K562 (cell line): ENCODE results near the gene NRSN2. TPM values are rescaled to one million over a fixed set of nuclear protein-coding genes. Genes with fewer than 3 reads are reported as not detected.

Experiments
- ATAC-seq: fragments of 200-7000 bp; cut with Tn5 transposase; 3 replicates; pipeline ENCODE4 v1.9.1; 2020; ENCODE audit warnings: moderate library complexity
- BruUV-seq: library from RNA; stranded (reverse); fragments of 400-500 nt; replicated peaks from 2 replicates; lab custom pipeline; 2021; lab: Mats Ljungman, UMichigan
- CTCF ChIA-PET: fragments of 300-600 bp; formaldehyde crosslinking; extraction: SDS; loops from one replicate; lab custom pipeline; 2021; ENCODE audit warnings: low intra/inter-chr PET ratio; lab: Yijun Ruan, JAX
- POLR2A ChIA-PET: fragments of 300-600, 350-650 bp; sonication (Branson Sonifier 250); formaldehyde crosslinking; extraction: SDS; loops from one replicate; lab custom pipeline; 2021; ENCODE audit warnings: antibody characterized with exemption, inconsistent platforms; lab: Yijun Ruan, JAX
- DNase-seq, 4 experiments: peaks; one replicate each; pipeline versions ENCODE4 v3.0.0 to v3.0.0-alpha.2; 2011 to 2018; ENCODE audit warnings: low spot score in 3 of 4, mixed read lengths in 3 of 4; ENCODE audit errors: extremely low read depth in 1 of 4
- FAIRE-seq: peaks from 2 replicates; lab custom pipeline; 2011; peaks lifted over from hg19 to GRCh38; lab: Jason Lieb, UNC
- H2AFZ ChIP-seq: 2 replicates; pipeline ENCODE4 v1.6.0; 2011; ENCODE audit warnings: low read depth, low read length, control low read depth, inconsistent platforms
- H3K27ac ChIP-seq: fragments of 200-600 bp; 3 replicates; pipeline ENCODE4 v1.8.0; 2011; ENCODE audit warnings: low read depth, mild to moderate bottlenecking, control low read depth, inconsistent platforms, low read length, moderate library complexity, mixed read lengths; ENCODE audit errors: extremely low read depth
- H3K27me3 ChIP-seq, 2 experiments: fragments of 300-600 bp in 1 of 2; 2 replicates in 1 of 2; 3 replicates in 1 of 2; pipeline versions ENCODE4 v1.6.0 to v1.8.0; 2011; ENCODE audit warnings: inconsistent platforms in 2 of 2, low read length in 2 of 2, mild to moderate bottlenecking in 1 of 2, mixed read lengths in 1 of 2, moderate library complexity in 1 of 2; ENCODE audit not compliant: control insufficient read depth in 2 of 2, insufficient read depth in 2 of 2
- H3K36me3 ChIP-seq: fragments of 300-600 bp; 3 replicates; pipeline ENCODE4 v1.8.0; 2011; ENCODE audit warnings: mild to moderate bottlenecking, low read length, inconsistent platforms; ENCODE audit not compliant: control insufficient read depth, insufficient read depth
- H3K4me1 ChIP-seq, 2 experiments: fragments of 200-600 bp in 1 of 2; replicated peaks in 1 of 2; 2 replicates in 1 of 2; 3 replicates in 1 of 2; pipeline versions ENCODE4 v1.5.1 to v1.8.0; 2011; ENCODE audit warnings: inconsistent platforms in 2 of 2, low read length in 2 of 2, mild to moderate bottlenecking in 1 of 2, mixed read lengths in 1 of 2, moderate library complexity in 1 of 2; ENCODE audit not compliant: control insufficient read depth in 2 of 2, insufficient read depth in 2 of 2
- H3K4me2 ChIP-seq: 2 replicates; pipeline ENCODE4 v1.6.1; 2011; ENCODE audit warnings: low read length, control low read depth, inconsistent platforms, mixed read lengths; ENCODE audit not compliant: insufficient read depth
- H3K4me3 ChIP-seq: fragments of 200-600 bp; sonication (generic), shearing (Covaris generic); 2 replicates; pipeline ENCODE4 v1.5.1; 2016; ENCODE audit warnings: control low read depth, inconsistent platforms
- H3K79me2 ChIP-seq: fragments of 200-600 bp; 3 replicates; pipeline ENCODE4 v1.8.0; 2011; ENCODE audit warnings: low read length, inconsistent platforms; ENCODE audit not compliant: control insufficient read depth, insufficient read depth
- H3K9ac ChIP-seq, 2 experiments: 2 replicates each; pipeline versions ENCODE4 v1.6.0 to v1.6.1; 2011; ENCODE audit warnings: low read depth in 2 of 2, low read length in 2 of 2, control low read depth in 1 of 2, inconsistent platforms in 1 of 2, mild to moderate bottlenecking in 1 of 2, mixed read lengths in 1 of 2; ENCODE audit not compliant: insufficient read depth in 1 of 2
- H3K9me1 ChIP-seq: one replicate; pipeline ENCODE4 v1.6.0; 2011; ENCODE audit warnings: inconsistent platforms, mild to moderate bottlenecking, low read length, moderate library complexity; ENCODE audit not compliant: control insufficient read depth, insufficient read depth
- H3K9me3 ChIP-seq: replicated peaks from 2 replicates; pipeline ENCODE4 v1.5.1; 2011; ENCODE audit warnings: low read depth, low read length, inconsistent platforms; ENCODE audit not compliant: control insufficient read depth, insufficient read depth
- H4K20me1 ChIP-seq: replicated peaks from 2 replicates; pipeline ENCODE4 v1.6.1; 2011; ENCODE audit warnings: low read length, inconsistent platforms, mixed read lengths; ENCODE audit not compliant: control insufficient read depth, insufficient read depth
- CBFB ChIP-seq: sonication (generic); formaldehyde crosslinking; IDR thresholded peaks from 2 replicates; pipeline ENCODE4 v1.4.0; 2020; ENCODE audit warnings: mild to moderate bottlenecking, missing genetic modification reagents
- CEBPB ChIP-seq: fragments of 450-650 bp; IDR thresholded peaks from 2 replicates; pipeline ENCODE4 v1.6.1; 2016; ENCODE audit warnings: missing genetic modification characterization, missing compliant biosample characterization
- HNRNPK ChIP-seq: fragments of 200-400 bp; formaldehyde crosslinking; IDR thresholded peaks from one replicate; pipeline ENCODE4 v1.6.1; 2018; ENCODE audit warnings: mild to moderate bottlenecking, low read depth, low read length; ENCODE audit not compliant: poor library complexity, severe bottlenecking
- MCM5 ChIP-seq: fragments of 450-650 bp; IDR thresholded peaks from 2 replicates; pipeline ENCODE4 v1.6.1; 2016; ENCODE audit warnings: low read depth
- NR2C1 ChIP-seq, 2 experiments: fragments of 450-650 bp; IDR thresholded peaks; 2 replicates each; pipeline ENCODE4 v1.6.1; 2017; ENCODE audit warnings: mild to moderate bottlenecking in 2 of 2, antibody characterized with exemption in 1 of 2, inconsistent platforms in 1 of 2, missing compliant biosample characterization in 1 of 2, missing genetic modification characterization in 1 of 2
- NR2C2 ChIP-seq, 2 experiments: fragments of 200-800 bp in 1 of 2; sonication (Bioruptor generic) in 1 of 2; sonication (generic) in 1 of 2; formaldehyde crosslinking in 1 of 2; IDR thresholded peaks; 2 replicates each; pipeline versions ENCODE4 v1.6.1 to v1.8.0; 2016 to 2022; ENCODE audit warnings: mild to moderate bottlenecking in 1 of 2, missing compliant biosample characterization in 1 of 2, missing genetic modification characterization in 1 of 2, missing genetic modification reagents in 1 of 2
- PCBP2 ChIP-seq: fragments of 200-400 bp; formaldehyde crosslinking; IDR thresholded peaks from 2 replicates; pipeline ENCODE4 v1.6.1; 2018; ENCODE audit warnings: low read length, low read depth, mild to moderate bottlenecking, moderate library complexity; ENCODE audit not compliant: poor library complexity, severe bottlenecking
- PKNOX1 ChIP-seq: fragments of 450-650 bp; IDR thresholded peaks from 2 replicates; pipeline ENCODE4 v1.6.1; 2016
- POLR2B ChIP-seq: fragments of 450-650 bp; IDR thresholded peaks from 2 replicates; pipeline ENCODE4 v1.6.1; 2018; ENCODE audit warnings: low read depth; ENCODE audit not compliant: partially characterized antibody
- RBFOX2 ChIP-seq: fragments of 200-400 bp; formaldehyde crosslinking; IDR thresholded peaks from 2 replicates; pipeline ENCODE4 v1.6.1; 2017; ENCODE audit warnings: low read depth, mild to moderate bottlenecking, low read length, moderate library complexity
- RBM17 ChIP-seq: fragments of 200-400 bp; formaldehyde crosslinking; IDR thresholded peaks from 2 replicates; pipeline ENCODE4 v1.6.1; 2017; ENCODE audit warnings: low read depth, mild to moderate bottlenecking, low read length, borderline replicate concordance
- SAP30 ChIP-seq: fragments of 200-600 bp; sonication (generic); IDR thresholded peaks from 2 replicates; pipeline ENCODE4 v1.6.1; 2012; ENCODE audit warnings: borderline replicate concordance, low read depth, mild to moderate bottlenecking, moderate library complexity, low read length, control low read depth, inconsistent platforms; ENCODE audit not compliant: insufficient read depth, poor library complexity, severe bottlenecking
- TAF9B ChIP-seq: fragments of 450-650 bp; IDR thresholded peaks from 2 replicates; pipeline ENCODE4 v1.6.1; 2018; ENCODE audit warnings: mild to moderate bottlenecking; ENCODE audit not compliant: partially characterized antibody
- TCF15 ChIP-seq: fragments of 250-450 bp; sonication (Bioruptor Pico); IDR thresholded peaks from 2 replicates; pipeline ENCODE4 v1.8.0; 2022; ENCODE audit warnings: moderate library complexity, mild to moderate bottlenecking, inconsistent platforms
- TCF3 ChIP-seq: sonication (generic); formaldehyde crosslinking; IDR thresholded peaks from 2 replicates; pipeline ENCODE4 v1.4.0; 2020; ENCODE audit warnings: mild to moderate bottlenecking, missing genetic modification reagents
- ZNF3 ChIP-seq: fragments of 250-450 bp; sonication (Bioruptor Pico); IDR thresholded peaks from 2 replicates; pipeline ENCODE4 v1.5.0; 2021; ENCODE audit warnings: mild to moderate bottlenecking, moderate library complexity
- ZNF507 ChIP-seq: conservative IDR thresholded peaks from 2 replicates; pipeline ENCODE4 v1.6.1; 2017; ENCODE audit warnings: missing genetic modification characterization, missing compliant biosample characterization
- ZNF644 ChIP-seq: fragments of 200-800 bp; sonication (Bioruptor generic); IDR thresholded peaks from 2 replicates; pipeline ENCODE4 v1.6.1; 2016; ENCODE audit warnings: low read depth, missing genetic modification characterization, missing compliant biosample characterization
- WGBS: fragments of 100-300 bp; shearing (Covaris generic); methylation state at CpG from one replicate; pipeline ENCODE4 v1.1.6; 2016; ENCODE audit warnings: low coverage, mixed read lengths; ENCODE audit not compliant: insufficient coverage; ENCODE audit errors: missing lambda C conversion rate; 5-methylcytosine and 5-hydroxymethylcytosine counted together
- in situ Hi-C: fragments of 300-500 bp; cut with MboI; formaldehyde crosslinking; loops from 4 replicates; pipeline ENCODE4 v1.15.0; 2018; ENCODE audit warnings: inconsistent platforms, mixed read lengths
- intact Hi-C: fragments of 100-400 bp; cut with micrococcal nuclease; formaldehyde crosslinking; loops from 2 replicates; pipeline ENCODE4 v1.14.2; 2022
- polyA plus RNA-seq, 8 experiments: library from polyadenylated mRNA; depleted of rRNA in 4 of 8; stranded (reverse) in 5 of 8; unstranded in 3 of 8; fragments of >200 nt; fragmentation: Nextera tagmentation in 2 of 8; fragmentation: Illumina TruSeq in 1 of 8; extraction: Ambion mirVana in 2 of 8; extraction: Trizol in 1 of 8; gene quantifications; 2 replicates each; pipeline versions ENCODE4 v1.2.1 to v1.2.3, GENCODE V29; 2011 to 2014; ENCODE audit warnings: inconsistent platforms in 1 of 8, missing spikeins in 1 of 8
- total RNA-seq, 7 experiments: library from RNA; depleted of rRNA in 6 of 7; stranded (reverse); fragments of >200 nt in 6 of 7; fragmentation: Illumina TruSeq in 2 of 7; extraction: Trizol in 2 of 7; gene quantifications; 2 replicates each; pipeline versions ENCODE4 v1.2.1 to v1.2.3, GENCODE V29; 2011 to 2021; ENCODE audit warnings: low replicate concordance in 1 of 7

The NRSN2 gene
- total and polyA plus RNA-seq, 9 of the 15 experiments (the other 6 are each of a cell fraction or from before 2014, with no cell fraction given): 7.5 to 29.7 (median 11.1) TPM

- TF ChIP-seq TCF15 (CRISPR knock-in tag): no peak
- TF ChIP-seq CBFB (CRISPR knock-in tag): no peak
Observed at GRCh38 chr20:397432-398237, 50.7 kb downstream of the NRSN2 start (continued).

- H3K79me2 ChIP-seq: no peaks in the 10 kb centered on the region
- no peaks in the 10 kb centered on the region for H4K20me1 ChIP-seq
- ATAC-seq (peak; percentile 13), DNase-seq (peak in 1 of 4 experiments; percentile 41), FAIRE-seq (peak; percentile 35)
- ChIA-PET POLR2A (interaction anchor here (0.5 to 8.7 kb wide), 14 partner anchors 8 to 323 kb away, joined by 3 to 95 read pairs (median 4); no protein-coding TSS in a partner anchor), CTCF (no interaction called here)
- H3K4me1 ChIP-seq: peaks cover 7 to 26% of the 10 kb centered on the region in 2 experiments; a peak in 4 of 5 replicates
- in situ Hi-C loops: no loop called here
- no TSS peak for BruUV-seq
- peak overlapping the region; percentile 5; the same call in 1 of the 2 replicates for H3K4me2 ChIP-seq
- peaks cover 38% of the 10 kb centered on the region; the same call in 2 of the 3 replicates for H3K36me3 ChIP-seq
- H3K4me3 ChIP-seq: no peak overlapping the region
- intact Hi-C loops: no loop called here
- H3K27me3 ChIP-seq: no peaks in the 10 kb centered on the region
- no peak overlapping the region for H2AFZ ChIP-seq
- no peaks in the 10 kb centered on the region for H3K9me1 ChIP-seq
- H3K9me3 ChIP-seq: 0 out of 2 replicates have a peak, but pooled peaks cover 3% of the 10 kb centered on the region
- H3K9ac ChIP-seq: no peak overlapping the region
- 72% methylated on average over 8 of the region's 9 CpGs for WGBS
- H3K27ac ChIP-seq: peak overlapping the region; percentile 66; the same call in 2 of the 3 replicates
- TF ChIP-seq HNRNPK (no peak), PKNOX1 (peak; percentile 87), TAF9B (no peak), NR2C2 (CRISPR knock-in tag; IDR thresholded peaks at IDR 0.05) (no peak; the same call in 1 of the 2 replicates), NR2C2 (tag; IDR thresholded peaks at IDR 0.05) (no peak), NR2C1 (IDR thresholded peaks at IDR 0.05) (no peak), NR2C1 (tag; IDR thresholded peaks at IDR 0.05) (no peak), SAP30 (no peak), TCF3 (CRISPR knock-in tag) (peak; percentile 72), MCM5 (no peak), POLR2B (no peak), CEBPB (tag) (no peak), ZNF3 (no peak), PCBP2 (no peak), ZNF507 (tag) (no peak), RBFOX2 (peak; percentile 48; the same call in 1 of the 2 replicates), RBM17 (no peak), ZNF644 (no peak)
Observed at GRCh38 chr20:399182-399707, 52.3 kb downstream of the NRSN2 start.
